IMR-90 (cell line): ENCODE results near the gene HOXC13. TPM values are rescaled to one million over a fixed set of nuclear protein-coding genes. Genes with fewer than 3 reads are reported as not detected.
A peak's percentile ranks its signal among the peaks of the same experiment; 100 is the strongest.

Experiments
- ATAC-seq: fragments of 200-7000 bp; cut with Tn5 transposase; 2 replicates; pipeline ENCODE4 v1.9.1; 2020; ENCODE audit warnings: low read depth, mild to moderate bottlenecking, moderate library complexity
- BruUV-seq: library from RNA; stranded (reverse); fragments of 400-500 nt; replicated peaks from 2 replicates; lab custom pipeline; 2021; lab: Mats Ljungman, UMichigan
- CTCF ChIA-PET: fragments of 300-600 bp; formaldehyde crosslinking; extraction: SDS; loops from one replicate; lab custom pipeline; 2021; ENCODE audit warnings: antibody characterized with exemption; lab: Yijun Ruan, JAX
- POLR2A ChIA-PET: fragments of 300-600 bp; sonication (Branson Sonifier 250); formaldehyde crosslinking; loops from one replicate; lab custom pipeline; 2022; ENCODE audit warnings: antibody characterized with exemption; ENCODE audit not compliant: unreplicated experiment; lab: Charles Lee
- DNase-seq: peaks from one replicate; pipeline ENCODE4 v3.0.0; 2013
- H2AFZ ChIP-seq: replicated peaks from 2 replicates; pipeline ENCODE3; 2013; ENCODE audit warnings: low read length, mild to moderate bottlenecking; ENCODE audit not compliant: poor library complexity
- H2AK5ac ChIP-seq: 2 replicates; pipeline ENCODE4 v1.6.1; 2013; ENCODE audit warnings: low read depth, low read length, inconsistent platforms
- H2AK9ac ChIP-seq: replicated peaks from 2 replicates; pipeline ENCODE3; 2013; ENCODE audit warnings: mild to moderate bottlenecking, low read depth, low read length, moderate library complexity; ENCODE audit not compliant: poor library complexity
- H2BK120ac ChIP-seq: 2 replicates; pipeline ENCODE4 v1.6.1; 2013; ENCODE audit warnings: low read depth, low read length, inconsistent platforms
- H2BK15ac ChIP-seq: 3 replicates; pipeline ENCODE4 v1.6.1; 2013; ENCODE audit warnings: low read depth, low read length, inconsistent platforms
- H2BK20ac ChIP-seq: 2 replicates; pipeline ENCODE4 v1.6.1; 2013; ENCODE audit warnings: low read depth, mild to moderate bottlenecking, inconsistent platforms, low read length, moderate library complexity
- H2BK5ac ChIP-seq: 2 replicates; pipeline ENCODE4 v1.6.1; 2013; ENCODE audit warnings: mild to moderate bottlenecking, low read depth, low read length, inconsistent platforms; ENCODE audit not compliant: poor library complexity, severe bottlenecking
- H3K14ac ChIP-seq: replicated peaks from 2 replicates; pipeline ENCODE4 v1.6.1; 2013; ENCODE audit warnings: low read depth, low read length, inconsistent platforms
- H3K18ac ChIP-seq: 2 replicates; pipeline ENCODE4 v1.6.1; 2013; ENCODE audit warnings: low read depth, low read length, control low read depth
- H3K23ac ChIP-seq: 2 replicates; pipeline ENCODE4 v1.6.1; 2013; ENCODE audit warnings: low read depth, low read length, inconsistent platforms
- H3K27ac ChIP-seq: 2 replicates; pipeline ENCODE4 v1.5.1; 2013; ENCODE audit warnings: mild to moderate bottlenecking, control low read depth, low read length; ENCODE audit not compliant: insufficient read depth
- H3K27me3 ChIP-seq: 2 replicates; pipeline ENCODE4 v1.6.1; 2013; ENCODE audit warnings: low read length; ENCODE audit not compliant: control insufficient read depth, insufficient read depth
- H3K36me3 ChIP-seq: 2 replicates; pipeline ENCODE4 v1.6.1; 2013; ENCODE audit warnings: low read length, mixed read lengths; ENCODE audit not compliant: control insufficient read depth, insufficient read depth
- H3K4ac ChIP-seq: 2 replicates; pipeline ENCODE4 v1.6.1; 2013; ENCODE audit warnings: low read depth, low read length, inconsistent platforms
- H3K4me1 ChIP-seq: 2 replicates; pipeline ENCODE4 v1.6.1; 2013; ENCODE audit warnings: low read length, mixed read lengths; ENCODE audit not compliant: control insufficient read depth, insufficient read depth
- H3K4me2 ChIP-seq: 2 replicates; pipeline ENCODE4 v1.6.1; 2013; ENCODE audit warnings: low read depth, mild to moderate bottlenecking, control low read depth, low read length, moderate library complexity
- H3K4me3 ChIP-seq: 2 replicates; pipeline ENCODE4 v1.5.1; 2013; ENCODE audit warnings: low read depth, mild to moderate bottlenecking, control low read depth, low read length, moderate library complexity; ENCODE audit not compliant: insufficient read depth
- H3K56ac ChIP-seq: 2 replicates; pipeline ENCODE4 v1.6.1; 2013; ENCODE audit warnings: low read length, inconsistent platforms; ENCODE audit not compliant: insufficient read depth; ENCODE audit errors: extremely low read depth
- H3K79me1 ChIP-seq, 2 experiments: 2 replicates each; pipeline ENCODE4 v1.6.1; 2013; ENCODE audit warnings: low read length in 2 of 2, inconsistent platforms in 1 of 2, low read depth in 1 of 2
- H3K9ac ChIP-seq: 2 replicates; pipeline ENCODE4 v1.6.1; 2013; ENCODE audit warnings: low read depth, low read length, control low read depth
- H3K9me1 ChIP-seq: 2 replicates; pipeline ENCODE4 v1.6.1; 2013; ENCODE audit warnings: low read length, inconsistent platforms; ENCODE audit not compliant: insufficient read depth
- H3K9me3 ChIP-seq: 2 replicates; pipeline ENCODE4 v1.6.1; 2013; ENCODE audit warnings: low read length; ENCODE audit not compliant: control insufficient read depth, insufficient read depth
- H4K20me1 ChIP-seq: 2 replicates; pipeline ENCODE4 v1.6.1; 2013; ENCODE audit warnings: low read length, inconsistent platforms; ENCODE audit not compliant: insufficient read depth
- H4K5ac ChIP-seq: 2 replicates; pipeline ENCODE4 v1.6.1; 2013; ENCODE audit warnings: mild to moderate bottlenecking, low read depth, low read length, control low read depth
- H4K8ac ChIP-seq, 2 experiments: 2 replicates each; pipeline ENCODE4 v1.6.1; 2013; ENCODE audit warnings: low read depth in 2 of 2, low read length in 2 of 2, control low read depth in 1 of 2, inconsistent platforms in 1 of 2
- H4K91ac ChIP-seq: 2 replicates; pipeline ENCODE4 v1.6.1; 2013; ENCODE audit warnings: low read depth, low read length, inconsistent platforms; ENCODE audit not compliant: insufficient read depth
- BHLHE40 ChIP-seq: fragments of 150-350 bp; IDR thresholded peaks from 2 replicates; pipeline ENCODE4 v1.6.1; 2016; ENCODE audit warnings: mild to moderate bottlenecking, low read depth, low read length
- CEBPB ChIP-seq: IDR thresholded peaks from 2 replicates; pipeline ENCODE4 v1.6.1; 2012; ENCODE audit warnings: low read depth, low read length, improper control_type of control experiment
- CHD1 ChIP-seq: IDR thresholded peaks from 2 replicates; pipeline ENCODE4 v1.6.1; 2012; ENCODE audit warnings: low read depth, low read length, improper control_type of control experiment
- FOS ChIP-seq: fragments of 150-350 bp; IDR thresholded peaks from 2 replicates; pipeline ENCODE4 v1.6.1; 2016; ENCODE audit warnings: low read depth, low read length
- MAFK ChIP-seq: IDR thresholded peaks from 2 replicates; pipeline ENCODE4 v1.6.1; 2012; ENCODE audit warnings: low read depth, low read length, improper control_type of control experiment
- MAZ ChIP-seq: IDR thresholded peaks from 2 replicates; pipeline ENCODE4 v1.6.1; 2012; ENCODE audit warnings: low read depth, mild to moderate bottlenecking, low read length, improper control_type of control experiment, moderate library complexity, borderline replicate concordance
- MXI1 ChIP-seq: IDR thresholded peaks from 2 replicates; pipeline ENCODE4 v1.6.1; 2012; ENCODE audit warnings: low read depth, mild to moderate bottlenecking, low read length, moderate library complexity, borderline replicate concordance
- NFE2L2 ChIP-seq: fragments of 150-350 bp; IDR thresholded peaks from 2 replicates; pipeline ENCODE4 v1.6.1; 2016; ENCODE audit warnings: low read depth, mild to moderate bottlenecking, low read length
- POLR2A ChIP-seq: IDR thresholded peaks from 2 replicates; pipeline ENCODE4 v1.6.1; 2012; ENCODE audit warnings: mild to moderate bottlenecking, low read depth, low read length
- RAD21 ChIP-seq: IDR thresholded peaks from 2 replicates; pipeline ENCODE4 v1.6.1; 2012; ENCODE audit warnings: low read length, improper control_type of control experiment
- RFX5 ChIP-seq: IDR thresholded peaks from 2 replicates; pipeline ENCODE4 v1.8.0; 2012; ENCODE audit warnings: low read depth, mild to moderate bottlenecking, low read length, moderate library complexity
- USF2 ChIP-seq: fragments of 150-350 bp; IDR thresholded peaks from 2 replicates; pipeline ENCODE4 v1.6.1; 2017; ENCODE audit warnings: mild to moderate bottlenecking, antibody characterized with exemption, low read length, low read depth
- WGBS, 2 experiments: methylation state at CpG; one replicate each; pipeline versions ENCODE4 v1.1.5 to v1.1.7; 2013; ENCODE audit warnings: missing lambda C conversion rate in 2 of 2; ENCODE audit not compliant: insufficient read length in 1 of 2; ENCODE audit errors: extremely low coverage in 2 of 2; 5-methylcytosine and 5-hydroxymethylcytosine counted together
- dilution Hi-C: fragments of 300-500 bp; cut with HindIII; formaldehyde crosslinking; loops from one replicate; pipeline ENCODE4 v1.14.3; 2018; ENCODE audit warnings: low sequenced_read_pairs; ENCODE audit not compliant: unreplicated experiment
- in situ Hi-C: fragments of 300-500 bp; cut with MboI; formaldehyde crosslinking; loops from 3 replicates; pipeline ENCODE4 v1.14.3; 2019; ENCODE audit warnings: low sequenced_read_pairs, inconsistent platforms, mixed read lengths
- intact Hi-C: fragments of 100-400 bp; cut with micrococcal nuclease; formaldehyde crosslinking; loops from 2 replicates; pipeline ENCODE4 v1.10.0; 2022
- polyA plus RNA-seq, 3 experiments: library from polyadenylated mRNA; depleted of rRNA; stranded (reverse); fragments of >200 nt; gene quantifications; 2 replicates each; pipeline ENCODE4 v1.2.3, GENCODE V29; 2012; ENCODE audit warnings: low replicate concordance in 1 of 3
- total RNA-seq: library from RNA; depleted of rRNA; stranded (reverse); fragments of >200 nt; gene quantifications from 2 replicates; pipeline ENCODE4 v1.2.3, GENCODE V29; 2012
- TF ChIP-seq, protein P1 (sequence below): fragments of 150-350 bp; IDR thresholded peaks from 2 replicates; pipeline ENCODE4 v1.6.1; 2016; ENCODE audit warnings: low read depth, mild to moderate bottlenecking, low read length, moderate library complexity, borderline replicate concordance
- TF ChIP-seq, protein P2 (sequence below): conservative IDR thresholded peaks from 2 replicates; pipeline ENCODE4 v1.5.1; 2012; ENCODE audit warnings: mild to moderate bottlenecking, low read depth, low read length, improper control_type of control experiment

The HOXC13 gene
- total and polyA plus RNA-seq, 2 of the 4 experiments (the other 2 are of a cell fraction): not detected

DNA sequence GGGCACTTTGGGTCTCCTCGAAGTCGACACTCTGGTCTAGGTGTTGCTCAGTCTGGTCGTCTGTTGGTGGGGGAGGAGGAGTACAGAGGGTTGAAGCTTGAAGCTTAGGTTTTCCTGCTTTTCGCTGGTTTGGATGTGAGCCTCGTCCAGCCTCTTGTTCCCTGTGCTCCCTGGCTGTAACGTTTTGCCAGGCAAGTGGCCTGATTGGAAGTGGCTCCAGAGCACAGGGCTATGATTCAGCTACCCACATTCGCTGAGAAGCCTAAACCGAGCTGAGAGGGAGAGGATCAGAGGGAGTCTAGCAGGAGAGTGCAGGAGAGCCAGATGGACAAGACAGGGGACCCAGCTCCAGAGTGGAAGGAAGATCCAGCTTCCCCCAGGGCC, 52.4 kb downstream of the HOXC13 start:
- Histone ChIP-seq H2BK20ac (no peak overlapping the region), H3K56ac (no peak overlapping the region), H4K8ac (no peak overlapping the region), H2BK15ac (no peak overlapping the region), H2AFZ (peak overlapping the region; percentile 37), H4K91ac (no peak overlapping the region), H3K4me1 (peaks cover 3% of the 10 kb centered on the region; the same call in 1 of the 2 replicates), H3K14ac (no peak overlapping the region), H2AK9ac (no peak overlapping the region), H4K5ac (no peak overlapping the region), H3K18ac (no peak overlapping the region), H3K27me3 (peaks cover 98% of the 10 kb centered on the region), H3K23ac (no peak overlapping the region), H3K4me3 (no peak overlapping the region), H3K79me1 (no peaks in the 10 kb centered on the region), H3K4me2 (no peak overlapping the region), H2AK5ac (no peak overlapping the region), H4K20me1 (no peaks in the 10 kb centered on the region; the same call in 1 of the 2 replicates), H3K9me1 (no peaks in the 10 kb centered on the region), H3K4ac (no peak overlapping the region), H3K9me3 (peaks cover 15% of the 10 kb centered on the region), H2BK120ac (no peak overlapping the region), H3K36me3 (no peaks in the 10 kb centered on the region), H3K9ac (no peak overlapping the region), H3K27ac (no peak overlapping the region), H2BK5ac (no peak overlapping the region)
- POLR2A ChIA-PET: no interaction called here
- CTCF ChIA-PET: interaction anchor here (2.3 kb wide), 1 partner anchor 210 kb away, joined by 8 read pairs; no protein-coding TSS in a partner anchor
- BruUV-seq: no TSS peak
- in situ Hi-C loops: loop anchor here (10.0 kb wide), 2 partner anchors 226 to 384 kb away; no protein-coding TSS in a partner anchor
- intact Hi-C loops: no loop called here
- dilution Hi-C loops: no loop called here
- no peak for ATAC-seq
- TF ChIP-seq NFE2L2: no peak
- no peak for TF ChIP-seq USF2
- TF ChIP-seq POLR2A: no peak
- TF ChIP-seq MAFK: no peak
- TF ChIP-seq RAD21: no peak
- TF ChIP-seq CEBPB: no peak
- TF ChIP-seq CHD1: no peak
- TF ChIP-seq RFX5: no peak
- no peak for TF ChIP-seq MAZ
- TF ChIP-seq FOS: no peak
- TF ChIP-seq, protein P1, sequence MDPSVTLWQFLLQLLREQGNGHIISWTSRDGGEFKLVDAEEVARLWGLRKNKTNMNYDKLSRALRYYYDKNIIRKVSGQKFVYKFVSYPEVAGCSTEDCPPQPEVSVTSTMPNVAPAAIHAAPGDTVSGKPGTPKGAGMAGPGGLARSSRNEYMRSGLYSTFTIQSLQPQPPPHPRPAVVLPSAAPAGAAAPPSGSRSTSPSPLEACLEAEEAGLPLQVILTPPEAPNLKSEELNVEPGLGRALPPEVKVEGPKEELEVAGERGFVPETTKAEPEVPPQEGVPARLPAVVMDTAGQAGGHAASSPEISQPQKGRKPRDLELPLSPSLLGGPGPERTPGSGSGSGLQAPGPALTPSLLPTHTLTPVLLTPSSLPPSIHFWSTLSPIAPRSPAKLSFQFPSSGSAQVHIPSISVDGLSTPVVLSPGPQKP: no peak
- TF ChIP-seq MXI1: no peak
- TF ChIP-seq, protein P2, sequence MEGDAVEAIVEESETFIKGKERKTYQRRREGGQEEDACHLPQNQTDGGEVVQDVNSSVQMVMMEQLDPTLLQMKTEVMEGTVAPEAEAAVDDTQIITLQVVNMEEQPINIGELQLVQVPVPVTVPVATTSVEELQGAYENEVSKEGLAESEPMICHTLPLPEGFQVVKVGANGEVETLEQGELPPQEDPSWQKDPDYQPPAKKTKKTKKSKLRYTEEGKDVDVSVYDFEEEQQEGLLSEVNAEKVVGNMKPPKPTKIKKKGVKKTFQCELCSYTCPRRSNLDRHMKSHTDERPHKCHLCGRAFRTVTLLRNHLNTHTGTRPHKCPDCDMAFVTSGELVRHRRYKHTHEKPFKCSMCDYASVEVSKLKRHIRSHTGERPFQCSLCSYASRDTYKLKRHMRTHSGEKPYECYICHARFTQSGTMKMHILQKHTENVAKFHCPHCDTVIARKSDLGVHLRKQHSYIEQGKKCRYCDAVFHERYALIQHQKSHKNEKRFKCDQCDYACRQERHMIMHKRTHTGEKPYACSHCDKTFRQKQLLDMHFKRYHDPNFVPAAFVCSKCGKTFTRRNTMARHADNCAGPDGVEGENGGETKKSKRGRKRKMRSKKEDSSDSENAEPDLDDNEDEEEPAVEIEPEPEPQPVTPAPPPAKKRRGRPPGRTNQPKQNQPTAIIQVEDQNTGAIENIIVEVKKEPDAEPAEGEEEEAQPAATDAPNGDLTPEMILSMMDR: no peak
- no peak for TF ChIP-seq BHLHE40
- no peak for DNase-seq
- WGBS, 2 experiments: 4% methylated on average over 3 of the region's 8 CpGs; no CpG with 5 or more reads in 1 of the 2 experiments
